Stimulated activated CD8-positive, alpha-beta memory T cell treated with anti-CD3 and anti-CD28 coated beads, Interleukin-2, amount 100 ng/mL, for 48 hours (primary cell): ENCODE results near the gene LIM2.

ENCODE experiments used
- DNase-seq, 2 donors: peaks; one replicate each; pipeline ENCODE4 v3.0.0-alpha.2; 2020; ENCODE audit warnings: low read depth in 2 of 2

The LIM2 gene

DNA sequence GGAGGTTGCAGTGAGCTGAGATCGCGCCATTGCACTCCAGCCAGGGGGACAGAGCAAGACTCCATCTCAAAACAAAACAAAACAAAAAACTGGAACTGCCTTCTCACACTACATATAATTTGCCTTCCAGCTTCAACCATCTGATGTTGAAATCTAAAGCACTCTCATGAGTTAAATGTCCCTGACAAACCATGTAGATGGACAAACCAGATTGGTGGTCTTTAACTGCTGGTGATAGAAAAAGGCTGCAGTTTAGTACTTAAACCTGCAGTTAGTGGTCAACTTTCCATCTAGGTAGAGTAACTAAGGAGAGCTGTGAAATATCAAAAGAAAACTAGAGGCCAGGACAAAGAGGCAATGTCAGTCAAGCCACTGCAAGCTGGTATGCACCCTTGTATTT, 8.4 kb upstream of the LIM2 start:
- DNase-seq, result no peak

DNA sequence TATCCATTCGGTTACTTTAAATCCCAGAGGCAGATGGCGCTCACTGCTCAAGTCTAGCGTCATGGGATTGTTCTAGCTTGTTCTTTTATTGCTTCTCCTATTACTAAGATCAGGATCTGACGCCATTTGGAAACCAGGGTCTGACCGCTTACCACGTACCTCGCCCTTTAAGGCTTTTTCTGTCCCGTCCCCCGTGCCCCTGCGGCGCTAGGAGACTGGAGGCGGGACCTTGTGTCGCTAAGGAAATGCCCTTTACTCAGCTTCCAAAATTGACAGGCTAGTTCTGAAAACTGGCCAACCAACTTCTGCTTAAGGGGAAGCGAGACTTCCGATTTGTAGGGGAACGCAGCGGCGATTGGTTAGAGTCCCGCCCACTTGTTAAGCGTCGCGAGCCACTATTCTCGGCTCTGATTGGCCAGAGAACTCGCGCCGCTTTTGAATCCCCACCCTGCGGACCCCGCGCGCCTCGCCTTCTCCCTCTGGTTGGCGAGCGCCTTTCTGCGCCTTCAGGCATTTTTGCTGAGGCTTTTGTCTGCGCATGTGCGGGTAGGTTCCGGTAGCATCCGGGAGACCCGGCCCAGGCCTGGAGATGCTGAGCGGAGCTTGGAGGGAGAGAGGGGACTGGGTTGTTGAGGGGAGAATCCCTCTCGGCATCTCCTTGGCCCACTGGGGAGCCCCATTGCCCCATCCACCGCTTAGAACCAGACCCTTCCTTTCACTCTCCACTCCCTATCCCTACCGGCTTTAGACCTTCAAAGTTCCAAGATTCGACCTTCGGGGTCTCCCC, 6.5 kb upstream of the LIM2 start:
- peak; percentile 93 to 96 for DNase-seq

DNA sequence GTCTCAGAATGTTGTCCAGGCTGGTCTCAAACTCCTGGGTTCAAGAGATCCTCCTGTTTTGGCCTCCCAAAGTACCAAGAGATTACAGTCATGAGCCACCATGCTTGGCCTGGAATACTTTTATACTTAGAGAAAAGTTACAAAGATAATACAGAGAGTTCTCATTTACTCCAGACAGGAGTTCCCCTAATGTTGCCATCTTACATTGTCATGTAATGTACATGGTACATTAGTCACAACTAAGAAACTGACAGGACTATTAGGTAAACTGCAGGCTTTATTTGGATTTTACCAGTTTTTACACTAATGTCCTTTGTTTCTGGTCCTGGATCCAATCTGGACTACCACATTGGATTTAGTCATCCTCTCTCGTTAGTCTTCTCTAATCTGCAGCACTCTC, 4.9 kb upstream of the LIM2 start:
- no peak for DNase-seq

DNA sequence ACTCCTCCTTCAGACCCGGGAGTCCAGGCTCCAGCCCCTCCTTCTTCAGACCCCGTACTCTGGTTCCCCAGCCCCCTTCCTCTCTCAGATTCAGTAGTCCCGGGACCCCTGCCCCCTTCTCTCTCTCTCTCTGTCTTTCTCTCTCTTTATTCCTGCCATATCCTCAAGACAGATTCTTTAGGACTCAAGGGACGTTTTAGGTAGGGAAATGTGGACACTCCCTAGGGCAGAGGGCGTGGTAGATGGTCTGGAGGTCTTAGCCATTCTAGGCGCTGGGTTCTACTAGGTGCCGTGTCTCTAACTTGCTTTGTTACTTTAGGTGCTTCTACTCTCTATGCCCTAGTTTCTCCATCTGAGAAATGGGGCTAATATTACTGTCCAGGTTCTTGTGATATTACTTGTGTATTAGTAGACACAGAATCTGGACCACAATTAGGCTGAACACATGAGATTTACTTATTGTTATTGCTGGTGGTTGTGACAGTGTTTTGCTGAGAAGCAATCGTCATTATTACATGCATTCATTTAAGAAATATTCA, 3.4 kb upstream of the LIM2 start:
- DNase-seq, result no peak

DNA sequence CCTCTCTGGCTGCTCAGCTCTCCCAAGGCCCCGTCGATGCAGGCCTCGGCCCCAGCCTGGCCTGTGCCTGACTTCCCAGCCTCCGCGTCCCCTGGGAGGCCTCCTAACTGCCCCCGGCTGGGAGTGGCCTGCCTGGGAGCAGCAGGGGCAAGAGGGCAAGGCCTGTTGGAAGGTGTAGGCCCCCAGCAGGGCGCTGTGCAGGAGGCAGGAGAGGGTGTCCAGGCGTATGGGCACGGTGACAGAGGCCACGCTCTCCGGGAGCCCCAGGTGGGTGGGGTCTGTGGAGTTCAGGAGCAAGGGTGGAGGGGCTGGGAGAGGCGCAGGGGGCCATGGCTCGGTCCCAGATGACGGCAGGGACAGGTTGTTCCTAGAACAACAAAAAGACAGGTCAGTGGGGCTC, 1.4 kb upstream of the LIM2 start:
- no peak for DNase-seq

DNA sequence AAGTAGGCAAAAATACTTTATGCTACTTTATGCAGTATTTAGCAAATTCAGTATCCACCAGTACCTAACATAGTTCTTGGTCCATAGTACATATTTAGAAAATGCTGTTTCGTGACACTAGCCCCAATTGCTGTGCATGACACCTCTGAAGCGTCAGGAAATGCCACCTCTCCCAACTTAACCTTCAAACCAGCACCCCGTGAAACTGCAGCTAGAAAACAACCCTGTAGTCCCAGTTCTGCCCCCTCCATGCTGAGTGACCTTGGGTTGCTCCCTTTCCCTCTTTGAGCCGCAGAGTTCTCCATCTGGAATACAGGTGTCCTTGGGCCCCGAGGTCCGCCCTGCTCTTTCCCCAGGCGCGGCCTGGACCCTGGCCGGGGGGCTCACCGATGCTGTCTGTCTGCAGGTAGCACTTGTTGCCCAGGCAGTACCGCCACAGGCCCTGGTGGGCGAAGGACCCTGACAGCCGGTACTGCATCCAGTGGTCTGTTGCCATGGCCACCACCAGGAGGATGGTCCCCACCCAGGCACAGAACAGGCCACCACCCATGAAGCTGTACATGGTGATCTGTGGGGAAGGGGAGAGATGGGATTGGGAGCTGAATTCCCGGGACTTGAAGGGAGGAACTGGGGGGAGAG, 773 bp downstream of the LIM2 start:
- DNase-seq, result no peak

DNA sequence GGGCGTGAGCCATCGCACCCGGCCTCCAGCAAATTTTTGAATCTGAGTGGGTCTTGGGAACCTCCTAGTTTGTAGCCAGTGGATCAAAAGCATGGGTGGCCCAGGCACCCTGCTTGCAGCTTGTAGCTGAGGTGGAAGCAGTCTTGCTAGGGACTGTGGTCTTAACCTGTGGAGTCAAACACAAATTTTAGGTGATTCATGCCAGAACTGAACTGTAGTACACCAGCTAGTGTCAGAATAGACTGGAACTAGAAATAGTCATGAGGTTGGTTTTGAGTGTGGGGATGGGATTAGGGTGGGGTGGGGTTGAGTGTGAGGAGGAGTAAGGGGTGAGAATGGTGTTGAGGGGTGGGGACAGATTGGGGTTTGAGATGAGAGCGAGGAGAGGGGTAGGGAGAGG, 5.8 kb downstream of the LIM2 start:
- DNase-seq, result no peak

DNA sequence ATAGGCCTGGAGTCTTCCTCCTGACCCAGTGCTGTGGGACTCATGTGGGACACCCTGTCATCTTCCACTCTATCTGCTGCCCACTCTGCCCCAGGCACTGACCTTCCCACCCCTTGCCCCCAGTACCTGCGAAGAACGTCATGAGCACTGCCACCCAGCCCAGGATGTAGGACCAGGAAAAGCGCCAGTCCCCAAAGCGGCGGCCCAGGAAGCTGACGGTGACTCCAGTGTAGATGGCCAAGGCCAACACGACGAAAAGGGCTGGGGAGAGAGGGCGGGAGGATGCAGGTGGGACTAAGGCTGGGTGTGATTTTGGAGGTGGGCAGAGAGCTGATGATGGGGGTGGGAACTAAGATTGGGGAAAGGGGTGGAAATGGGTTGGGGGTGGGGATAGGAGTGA, 7.4 kb downstream of the LIM2 start:
- DNase-seq, result no peak

DNA sequence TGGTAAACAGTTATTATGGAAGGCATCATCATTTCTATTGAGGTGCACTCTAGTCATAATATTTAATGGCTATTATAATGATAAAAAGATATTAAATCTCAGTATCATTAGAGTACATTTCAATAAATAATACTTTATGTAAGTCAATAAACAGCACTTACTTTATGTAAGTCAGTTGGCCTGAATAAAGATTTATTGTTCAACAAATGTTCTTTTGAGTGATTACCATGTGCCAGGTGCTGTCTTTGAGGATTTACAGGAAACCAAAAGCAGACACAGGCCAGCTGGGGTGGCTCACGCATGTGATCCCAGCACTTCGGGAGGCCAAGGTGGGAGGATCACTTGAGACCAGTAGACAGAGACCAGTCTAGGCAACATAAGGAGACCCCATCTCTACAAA, 10.4 kb downstream of the LIM2 start:
- DNase-seq, result no peak

DNA sequence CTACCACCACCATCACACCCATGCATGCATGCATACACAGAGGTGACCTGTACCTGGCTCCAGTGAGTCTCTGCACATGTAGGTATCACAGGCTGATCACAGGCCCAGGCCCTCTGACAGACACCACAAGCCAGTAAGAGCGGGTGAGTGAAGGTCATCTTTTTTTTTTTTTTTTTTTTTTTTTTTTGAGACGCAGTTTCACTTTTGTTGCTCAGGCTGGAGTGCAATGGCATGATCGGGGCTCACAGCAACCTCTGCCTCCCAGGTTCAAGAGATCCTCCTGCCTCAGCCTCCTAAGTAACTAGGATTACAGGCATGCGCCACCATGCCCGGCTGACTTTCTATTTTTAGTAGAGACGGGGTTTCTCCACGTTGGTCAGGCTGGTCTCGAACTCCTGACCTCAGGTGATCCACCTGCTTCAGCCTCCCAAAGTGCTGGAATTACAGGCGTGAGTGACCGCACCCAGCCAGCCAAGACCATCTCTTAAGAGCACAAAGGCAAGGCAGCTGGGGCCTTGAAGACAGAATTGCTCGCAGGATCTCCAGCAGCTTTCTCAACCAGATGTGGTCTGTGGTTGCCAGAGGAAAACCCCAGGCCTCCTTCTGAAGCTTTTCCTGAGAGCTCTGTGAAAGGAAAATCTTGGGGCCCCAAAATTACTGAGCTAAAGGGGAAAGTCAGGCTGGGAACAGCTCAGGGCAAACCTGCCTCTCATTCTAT, 12.1 kb downstream of the LIM2 start:
- DNase-seq, result no peak

DNA sequence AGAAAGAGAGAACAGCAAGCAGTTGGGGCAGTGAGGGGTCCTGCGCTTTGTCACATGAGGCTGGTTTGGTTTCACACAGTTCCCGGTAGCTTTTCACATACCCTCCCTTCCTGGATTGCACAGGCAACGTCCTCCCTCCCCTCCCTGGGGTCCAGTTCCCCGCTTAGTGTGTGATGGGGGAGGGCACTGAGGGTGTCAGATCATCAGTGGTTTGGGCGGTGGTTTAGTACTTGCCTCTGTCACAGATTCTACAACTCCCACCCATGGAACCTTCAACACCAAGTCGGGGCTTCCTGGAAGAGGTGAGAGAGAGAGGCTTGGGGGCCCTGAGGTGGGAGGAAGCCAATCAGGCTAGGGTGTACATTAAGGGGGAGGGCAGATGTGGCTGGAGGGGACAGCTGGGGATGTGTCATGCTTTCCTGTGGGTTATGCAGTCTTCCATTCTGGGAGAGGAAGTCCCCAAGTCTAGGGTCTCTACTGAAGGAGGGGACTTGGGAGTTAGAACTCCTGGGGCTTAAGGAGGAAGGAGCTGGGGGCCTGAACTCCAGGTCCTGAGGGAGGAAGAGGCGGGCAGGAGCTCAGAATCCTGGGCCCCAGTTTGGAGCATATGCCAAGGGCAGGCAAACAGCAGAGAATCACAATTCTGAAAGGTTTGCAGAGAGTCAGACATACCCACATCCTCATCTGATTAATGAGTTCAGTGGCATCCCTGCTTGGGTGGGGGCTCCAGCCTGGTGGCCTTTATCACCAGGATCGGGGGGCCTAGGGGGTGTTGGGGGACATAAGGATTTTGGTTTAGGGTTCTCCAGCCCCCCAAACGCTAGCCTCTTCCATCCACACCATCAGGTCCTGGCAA, 14.9 kb downstream of the LIM2 start, which contains the start of gene NKG7:
Gene NKG7, minus strand, starts transcription at position 6 of the 856 bp plus-strand sequence. CDS start 119 bp downstream, outside the sequence.
- DNase-seq, result peak in 1 of 2 donors; percentile 82

DNA sequence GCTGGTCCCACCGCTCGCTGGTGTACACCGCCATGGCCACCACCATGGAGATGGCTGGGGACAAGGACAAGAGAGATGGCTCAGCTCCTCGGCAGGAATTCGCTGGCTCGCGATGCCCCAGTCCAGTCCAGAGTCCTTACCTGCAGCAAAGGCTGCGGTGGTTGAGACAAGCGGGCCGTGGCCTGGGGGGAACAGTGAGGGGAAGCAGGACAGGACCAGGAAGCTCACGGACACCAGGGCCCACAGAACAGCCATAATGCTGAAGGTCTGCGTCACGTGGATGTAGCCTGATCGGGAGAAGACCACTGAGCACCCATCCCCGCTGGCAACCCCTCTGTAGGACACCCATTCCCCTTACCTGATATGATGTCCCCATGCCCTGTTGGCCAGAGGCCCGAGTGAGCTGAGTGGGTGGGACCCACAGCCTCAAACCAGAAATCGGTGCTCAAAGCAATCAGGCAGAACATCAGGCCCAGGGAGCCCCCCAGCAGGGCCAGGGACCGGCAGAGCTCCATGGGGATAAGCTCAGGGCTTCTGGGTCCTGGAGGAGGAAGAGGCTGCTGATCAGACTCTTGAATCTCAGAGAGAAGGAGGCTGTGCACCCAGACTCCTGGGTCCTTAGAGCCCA, 15.6 kb downstream of the LIM2 start:
- DNase-seq, result no peak

DNA sequence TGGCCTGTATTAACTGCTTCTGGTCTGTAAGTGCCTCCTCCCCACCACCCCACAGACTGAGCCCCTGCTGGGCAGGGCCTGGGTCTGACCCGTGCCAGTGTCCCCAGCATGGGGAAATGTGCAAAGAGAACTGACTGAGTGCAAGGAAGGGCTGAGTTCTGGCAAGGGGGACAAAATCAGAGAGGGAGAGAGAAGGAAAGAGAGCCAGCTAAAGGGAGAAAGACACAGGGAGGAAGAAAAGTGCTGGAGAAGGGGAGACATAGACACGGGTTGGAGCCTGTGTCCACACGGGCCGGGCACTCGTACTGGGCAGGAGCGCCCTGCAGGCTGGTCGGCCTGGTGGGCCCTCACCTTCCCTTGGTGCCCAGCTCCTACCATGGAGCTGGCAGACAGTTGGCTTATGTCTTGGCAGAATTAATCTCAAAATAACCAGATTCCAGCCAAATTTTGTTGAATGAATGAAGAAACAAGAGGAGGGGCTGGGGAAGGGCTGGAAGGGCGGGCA, 16.5 kb downstream of the LIM2 start:
- DNase-seq, result no peak

DNA sequence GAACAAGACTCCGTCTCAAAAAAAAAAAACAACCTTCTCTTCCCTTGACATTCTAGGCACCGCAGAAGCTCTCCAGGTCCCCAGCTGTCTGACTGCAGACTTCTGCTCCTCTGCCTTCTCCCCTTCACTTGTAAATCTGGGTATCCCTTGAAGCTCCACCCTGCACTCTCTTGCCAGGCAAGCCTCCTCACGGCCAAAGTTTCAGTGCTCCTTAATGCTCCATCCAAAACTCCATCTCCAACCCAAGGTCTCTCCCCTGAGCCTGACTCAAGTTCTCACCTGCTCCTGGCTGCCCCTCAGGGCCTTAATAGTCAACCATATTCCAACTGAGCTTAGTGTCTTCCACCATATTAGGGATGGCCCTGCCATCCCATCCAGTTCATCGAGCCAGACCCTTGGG, 17.5 kb downstream of the LIM2 start:
- DNase-seq, result no peak

DNA sequence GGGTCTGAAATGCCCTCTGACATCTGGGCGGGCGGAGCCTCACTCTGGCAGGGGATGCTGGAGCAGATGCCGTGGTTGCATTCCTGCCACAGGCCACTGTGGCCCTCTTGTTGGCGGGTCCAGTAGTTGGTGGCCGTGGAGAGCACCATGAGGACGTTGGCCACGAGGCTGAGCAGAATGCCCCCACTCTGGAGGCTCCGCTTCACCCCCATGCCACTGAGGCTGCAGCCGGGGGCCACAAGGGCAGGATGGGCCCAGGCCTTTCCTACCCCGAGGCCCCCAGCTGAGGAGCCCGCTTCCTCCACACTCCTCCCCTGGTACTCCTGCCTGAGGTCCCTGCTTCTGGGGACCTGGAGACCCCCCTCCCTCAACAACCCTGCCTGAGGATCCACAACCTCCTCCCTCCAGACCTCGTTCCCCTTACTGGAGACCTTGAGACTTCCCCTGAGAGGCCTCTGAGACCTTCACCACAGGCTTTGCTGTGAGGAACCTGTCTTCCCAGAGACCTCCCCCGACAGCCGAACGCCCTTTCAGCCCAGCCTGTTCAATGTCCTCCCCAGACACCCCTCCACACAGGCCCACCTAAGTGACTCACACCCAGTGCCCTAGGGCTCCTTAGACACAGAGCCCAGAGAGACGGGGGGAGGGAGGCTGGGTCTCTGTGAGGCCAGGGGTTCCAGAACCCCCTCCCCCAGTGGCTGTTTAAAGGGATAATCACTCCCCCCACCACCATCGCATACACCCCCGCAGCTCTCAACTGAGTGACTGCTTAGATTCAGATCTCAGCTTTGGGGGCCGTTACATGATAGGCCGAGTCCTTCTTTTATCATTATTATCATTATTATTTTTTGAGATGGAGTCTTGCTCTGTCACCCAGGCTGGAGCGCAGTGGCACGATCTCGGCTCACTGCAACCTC, 19.1 kb downstream of the LIM2 start, which contains the start of gene CLDND2:
Gene CLDND2, minus strand, starts transcription at position 638 of the 917 bp plus-strand sequence. Its CDS starts 426 bp downstream, at position 212.
- DNase-seq, result no peak

DNA sequence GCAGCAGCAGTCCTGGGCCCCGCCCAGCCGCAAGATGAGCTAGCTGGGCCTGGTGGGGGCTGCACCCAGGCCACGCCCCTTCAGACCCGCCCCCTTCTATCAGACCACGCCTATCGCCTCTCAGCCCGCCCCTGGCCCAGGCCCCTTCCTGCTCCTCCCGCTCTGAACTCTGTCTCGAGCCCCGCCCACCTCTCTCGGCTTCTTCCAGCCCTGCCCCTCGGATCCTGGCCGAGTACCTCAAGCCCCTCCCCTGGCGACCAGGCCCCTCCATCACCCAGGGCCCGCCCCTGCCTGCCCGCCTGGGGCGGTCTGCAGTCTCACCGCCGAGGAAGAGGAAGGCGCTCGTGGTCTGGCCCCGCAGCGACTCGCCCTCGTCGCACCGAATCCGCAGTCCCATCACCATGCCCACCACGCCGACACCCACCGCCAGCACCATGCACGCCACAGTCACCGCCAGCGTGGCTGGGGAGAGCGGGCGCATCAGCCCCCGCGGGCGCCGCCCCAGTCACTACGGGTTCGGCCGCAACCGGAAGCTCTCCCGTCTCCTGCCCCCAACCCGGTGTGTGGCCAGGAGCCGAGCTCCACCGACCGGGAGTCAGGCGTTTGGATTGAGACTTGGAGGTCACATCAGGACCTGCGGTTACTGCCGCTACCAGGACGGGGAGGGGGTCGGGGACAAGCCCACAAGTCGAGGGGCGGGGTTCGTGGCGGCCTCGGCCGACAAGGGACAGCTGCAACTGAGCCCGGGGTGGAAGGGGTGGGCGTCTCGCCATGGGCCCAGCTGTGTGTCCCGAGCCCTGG, 20.0 kb downstream of the LIM2 start:
- DNase-seq, result peak; percentile 98 to 99

DNA sequence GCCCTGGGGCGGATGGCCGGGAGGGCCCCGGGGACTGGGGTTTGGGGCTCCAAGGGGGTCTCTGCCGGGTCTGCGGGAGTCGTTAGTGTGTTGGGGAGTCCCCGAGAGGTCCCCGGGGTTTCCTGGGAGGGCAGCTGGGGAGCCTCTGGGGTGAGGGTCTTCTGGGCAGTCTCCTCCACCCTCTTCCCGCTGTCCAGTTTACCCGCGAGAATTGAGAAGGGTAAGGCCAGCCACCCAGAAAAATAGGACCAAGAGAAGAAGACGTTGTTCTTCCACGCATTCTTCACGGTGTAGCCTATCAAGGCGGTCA, 20.6 kb downstream of the LIM2 start:
- DNase-seq, result no peak

DNA sequence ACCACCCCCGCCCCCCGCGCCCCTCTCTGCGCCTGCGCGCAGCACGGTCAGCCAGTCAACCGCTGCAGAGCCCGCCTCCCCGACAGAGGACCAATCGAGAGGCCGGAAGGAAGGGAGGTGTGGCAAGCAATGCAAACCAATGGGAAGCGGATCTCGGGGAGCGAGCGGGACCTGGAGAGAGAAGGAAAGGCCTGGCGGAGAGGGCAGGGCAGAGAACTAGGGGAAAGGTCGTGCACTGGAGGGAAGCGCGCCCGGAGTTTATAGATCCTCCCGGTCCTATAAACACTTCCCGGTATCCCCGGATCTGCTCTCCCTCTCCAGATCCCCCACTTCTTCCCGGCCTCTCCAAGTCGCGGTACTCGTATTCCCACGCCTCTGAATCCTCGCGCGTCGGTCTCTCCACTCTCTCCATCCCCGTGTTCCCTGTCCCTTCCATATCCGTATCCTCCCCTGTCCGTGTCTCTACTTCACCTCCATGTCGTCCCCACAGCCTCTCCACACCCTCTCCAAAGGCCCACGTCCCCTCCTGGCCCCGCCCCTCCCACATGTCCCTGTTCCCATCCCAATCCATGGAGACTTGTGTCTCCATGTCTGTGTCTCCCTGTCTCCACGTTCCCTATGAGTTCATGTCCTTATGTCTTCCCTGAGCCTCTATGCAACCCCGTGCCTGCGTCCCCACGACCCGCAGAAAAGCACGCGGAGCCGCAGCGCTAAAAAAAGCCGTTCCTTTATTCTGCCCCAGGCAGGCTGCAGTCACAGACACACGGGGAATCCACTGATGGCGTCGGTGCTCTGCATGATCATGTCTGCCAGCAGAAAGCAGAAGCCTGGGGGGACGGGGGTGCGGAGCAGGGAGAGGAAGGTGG, 21.2 kb downstream of the LIM2 start:
- DNase-seq, result peak; percentile 91 to 92
